ENCODE measurements around the gene LGALS7B. TPM values are rescaled to one million over a fixed set of nuclear protein-coding genes. Genes with fewer than 3 reads are reported as not detected.

LGALS7B gene
- total RNA-seq, 4 donors from 2014 or later = 871 to 2,466 (median 1,613) TPM

- DNase-seq = no peak
- Histone ChIP-seq H3K4me3 (no peak overlapping the region), H3K36me3 (peaks cover 48 to 70% (median 52%) of the 10 kb centered on the region in 3 donors), H3K27me3 (no peaks in the 10 kb centered on the region), H3K27ac (peak overlapping the region; percentile 77 to 94 (median 87)), H3K4me1 (peaks cover 34 to 84% (median 59%) of the 10 kb centered on the region in 3 donors), H3K9me3 (no peaks in the 10 kb centered on the region)
- TF ChIP-seq CTCF (IDR thresholded peaks at IDR 0.05) = no peak
- TF ChIP-seq POLR2A (IDR thresholded peaks at IDR 0.05) = no peak
- 57 to 63% methylated on average over 8 of the region's 8 CpGs for WGBS, 2 donors
- intact Hi-C loops (cut with DNase I) = loop anchor here (10.0 kb wide), 1 partner anchor 102 kb away; no protein-coding TSS in a partner anchor
Measured at GRCh38 chr19:38836159-38836982, 47.4 kb downstream of the LGALS7B start.

GRCh38 chr19:38836983-38837626 lies 48.1 kb downstream of the LGALS7B start:
- TF ChIP-seq POLR2A (IDR thresholded peaks at IDR 0.05) (no peak), CTCF (IDR thresholded peaks at IDR 0.05) (no peak)
- H3K4me1 ChIP-seq = peaks cover 31 to 87% (median 58%) of the 10 kb centered on the region in 3 donors
- DNase-seq = no peak
- peaks cover 54 to 78% (median 58%) of the 10 kb centered on the region in 3 donors for H3K36me3 ChIP-seq
- peak overlapping the region; percentile 77 to 94 (median 87) for H3K27ac ChIP-seq
- intact Hi-C loops (cut with DNase I) = loop anchor here (10.0 kb wide), 1 partner anchor 102 kb away; no protein-coding TSS in a partner anchor
- H3K9me3 ChIP-seq = no peaks in the 10 kb centered on the region
- 46 to 61% methylated on average over 2 to 3 of the region's 6 CpGs for WGBS, 2 donors
- H3K27me3 ChIP-seq = no peaks in the 10 kb centered on the region
- no peak overlapping the region for H3K4me3 ChIP-seq

GRCh38 chr19:38837656-38838121 lies 48.7 kb downstream of the LGALS7B start:
- Histone ChIP-seq H3K4me1 (peaks cover 27 to 87% (median 52%) of the 10 kb centered on the region in 3 donors), H3K36me3 (peaks cover 60 to 84% (median 64%) of the 10 kb centered on the region in 3 donors), H3K9me3 (no peaks in the 10 kb centered on the region), H3K27me3 (no peaks in the 10 kb centered on the region), H3K4me3 (peak overlapping the region in 1 of 4 donors; percentile 2), H3K27ac (peak overlapping the region; percentile 77 to 94 (median 87))
- no peak for DNase-seq
- TF ChIP-seq CTCF (IDR thresholded peaks at IDR 0.05) = no peak
- intact Hi-C loops (cut with DNase I) = loop anchor here (10.0 kb wide), 1 partner anchor 103 kb away; no protein-coding TSS in a partner anchor
- 30 to 62% methylated on average over 6 to 7 of the region's 7 CpGs for WGBS, 2 donors

GRCh38 chr19:38838208-38838985 lies 49.4 kb downstream of the LGALS7B start:
- no peak for DNase-seq
- no peaks in the 10 kb centered on the region for H3K9me3 ChIP-seq
- H3K27me3 ChIP-seq = no peaks in the 10 kb centered on the region
- H3K36me3 ChIP-seq = peaks cover 67 to 91% (median 71%) of the 10 kb centered on the region in 3 donors
- peak in 5 of 6 experiments; percentile 6 to 51 (median 43) for TF ChIP-seq CTCF (IDR thresholded peaks at IDR 0.05)
- TF ChIP-seq POLR2A (IDR thresholded peaks at IDR 0.05) = no peak
- peak overlapping the region in 1 of 4 donors; percentile 2 for H3K4me3 ChIP-seq
- intact Hi-C loops (cut with DNase I) = loop anchor here (10.0 kb wide), 1 partner anchor 104 kb away; no protein-coding TSS in a partner anchor
- H3K27ac ChIP-seq = peak overlapping the region; percentile 77 to 94 (median 87)
- peaks cover 27 to 87% (median 55%) of the 10 kb centered on the region in 3 donors for H3K4me1 ChIP-seq
- WGBS, 2 donors = 39 to 43% methylated on average over 5 to 14 of the region's 19 CpGs

All from esophagus squamous epithelium (tissue), 5 donors.